HG03354 (cell line): Measurements from ENCODE around the gene SH2B3.
"Not testable (repeated sequence)": the region's sequence is repeated elsewhere in the genome, so short reads cannot be mapped to it uniquely, and the experiment has no call there.

ENCODE experiments used
- ATAC-seq: cut with Tn5 transposase; IDR thresholded peaks from one replicate; pipeline ENCODE4 v1.9.1; 2021; ENCODE audit warnings: mild to moderate bottlenecking; ENCODE audit not compliant: unreplicated experiment, poor library complexity, severe bottlenecking

The SH2B3 gene

DNA sequence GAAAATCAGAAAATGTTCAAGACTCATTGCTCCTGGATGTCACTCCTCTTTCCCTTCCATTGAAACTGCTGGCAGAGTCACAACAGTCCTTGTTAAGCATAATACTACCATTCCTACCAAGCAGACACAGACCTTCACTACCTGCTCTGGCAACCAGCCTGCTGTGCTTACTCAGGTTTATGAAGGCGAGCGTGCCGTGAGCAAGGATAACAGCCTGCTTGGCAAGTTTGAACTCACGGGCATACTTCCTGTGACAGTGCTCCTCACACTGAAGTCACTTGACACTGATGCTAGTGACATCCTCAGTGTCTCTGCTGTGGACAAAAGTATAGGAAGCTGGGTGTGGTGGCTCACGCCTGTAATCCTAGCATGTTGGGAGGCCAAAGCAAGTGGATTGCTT is 21.1 kb upstream of the SH2B3 start:
- no peak for ATAC-seq

DNA sequence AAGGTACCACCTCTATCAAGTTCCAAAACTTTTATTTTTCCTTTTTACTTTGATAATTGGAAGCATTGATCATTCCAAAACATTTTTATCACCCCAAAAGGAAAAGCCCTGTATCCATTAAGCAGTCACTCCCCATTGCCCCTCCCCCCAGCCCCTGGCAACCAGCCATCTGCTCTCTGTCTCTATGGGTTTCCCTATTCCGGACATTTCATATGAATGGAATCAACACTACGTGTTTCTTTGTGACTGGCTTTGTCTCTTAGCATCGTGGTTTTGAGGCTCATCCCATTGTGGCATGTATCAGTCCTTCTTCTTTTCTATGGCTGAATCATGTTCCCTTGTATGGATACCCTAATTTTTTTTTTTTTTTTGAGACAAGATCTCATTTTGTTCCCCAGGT is 18.8 kb upstream of the SH2B3 start:
- ATAC-seq = no peak

DNA sequence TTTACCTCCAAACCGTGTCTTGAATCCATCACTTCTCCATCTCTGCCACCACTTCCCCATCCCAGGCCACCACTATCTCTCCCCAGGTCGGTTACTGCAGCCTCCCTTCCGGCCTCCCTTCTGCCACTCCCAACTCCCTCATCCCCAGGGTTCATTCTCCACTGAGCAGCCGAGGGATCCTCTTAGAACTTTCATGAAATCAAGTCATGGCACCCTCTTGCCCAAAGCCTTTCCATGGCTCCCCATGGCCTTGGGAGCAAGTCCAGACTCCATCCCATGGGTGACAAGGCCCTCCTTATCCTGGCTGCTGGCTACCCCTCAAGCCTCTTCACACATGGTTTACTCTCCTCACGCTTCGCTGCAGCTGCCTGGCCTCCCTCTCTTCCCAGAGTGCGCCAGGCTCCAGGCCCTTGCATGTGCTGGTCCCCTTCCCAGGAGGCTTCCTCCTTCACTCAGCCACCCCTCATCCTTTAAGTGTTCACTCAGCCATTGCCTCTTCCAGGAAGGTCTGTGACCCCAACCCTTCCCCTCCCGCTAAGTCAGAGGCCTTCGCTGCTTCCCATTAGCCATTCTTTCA is 17.9 kb upstream of the SH2B3 start:
- ATAC-seq = no peak

DNA sequence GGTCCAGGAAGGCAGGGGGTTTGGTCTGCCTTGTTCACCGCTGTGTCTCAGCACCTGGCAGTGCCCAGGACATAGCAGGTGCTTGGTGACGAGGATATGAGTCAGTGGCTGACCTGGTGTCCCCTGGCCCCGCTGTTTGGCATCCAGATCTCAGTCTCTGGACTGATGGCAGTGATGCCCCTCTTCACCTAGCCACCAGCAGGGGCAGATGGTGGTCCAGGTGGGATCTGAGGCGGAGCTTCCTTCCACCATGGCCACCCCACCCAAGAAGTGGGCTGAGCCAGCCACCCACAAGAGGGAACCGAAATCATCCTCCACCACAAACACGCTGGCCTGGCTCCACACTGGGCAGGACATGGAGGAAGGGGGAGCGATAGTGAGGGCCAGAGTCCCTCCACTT is 16.1 kb upstream of the SH2B3 start:
- no peak for ATAC-seq

DNA sequence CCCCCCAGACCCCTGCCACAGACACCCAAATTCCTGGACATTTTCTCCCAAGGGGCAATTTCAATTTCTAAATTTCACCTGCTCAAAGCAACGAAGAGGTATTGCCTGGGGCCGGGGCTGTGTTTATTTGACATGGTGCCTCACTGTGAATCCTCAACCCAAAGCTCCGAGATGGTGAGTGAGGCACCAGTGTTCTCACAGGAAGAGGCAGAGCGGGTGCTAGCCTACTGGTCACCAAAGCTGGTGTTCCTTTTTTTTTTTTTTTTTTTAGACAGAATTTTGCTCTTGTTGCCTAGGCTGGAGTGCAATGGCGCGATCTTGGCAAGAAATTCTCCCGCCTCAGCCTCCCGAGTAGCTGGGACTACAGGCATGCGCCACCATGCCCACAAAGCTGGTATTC is 14.8 kb upstream of the SH2B3 start:
- ATAC-seq = no peak

DNA sequence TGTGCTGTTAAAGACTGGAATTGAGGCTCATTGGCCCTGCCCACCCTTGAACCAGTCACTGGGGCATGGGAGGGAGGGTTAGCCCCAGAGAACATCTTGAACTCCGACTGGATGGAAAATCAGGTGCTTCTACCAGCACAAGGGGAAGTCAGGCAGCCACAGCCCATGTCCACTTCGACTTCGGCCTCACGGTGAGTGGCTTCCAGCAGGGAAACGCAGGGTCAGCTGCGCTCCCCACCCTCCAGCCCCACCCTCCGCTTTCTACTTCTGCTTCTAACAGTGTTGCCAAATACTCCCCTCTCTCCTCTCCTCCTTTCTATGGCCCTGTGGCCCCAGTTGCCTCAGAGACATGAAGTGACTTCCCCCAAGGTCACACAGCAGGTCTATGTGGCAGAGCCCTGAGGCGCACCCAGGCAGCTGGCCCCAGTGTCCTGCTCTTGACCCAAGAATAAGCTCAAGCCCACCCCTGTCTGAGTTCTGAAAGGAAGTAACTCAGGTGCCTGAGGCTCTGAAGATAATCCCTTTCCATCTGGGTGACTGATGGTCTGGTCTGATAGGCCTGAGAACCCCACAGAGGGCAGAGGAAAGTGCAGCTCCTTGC is 11.9 kb upstream of the SH2B3 start:
- no peak for ATAC-seq

DNA sequence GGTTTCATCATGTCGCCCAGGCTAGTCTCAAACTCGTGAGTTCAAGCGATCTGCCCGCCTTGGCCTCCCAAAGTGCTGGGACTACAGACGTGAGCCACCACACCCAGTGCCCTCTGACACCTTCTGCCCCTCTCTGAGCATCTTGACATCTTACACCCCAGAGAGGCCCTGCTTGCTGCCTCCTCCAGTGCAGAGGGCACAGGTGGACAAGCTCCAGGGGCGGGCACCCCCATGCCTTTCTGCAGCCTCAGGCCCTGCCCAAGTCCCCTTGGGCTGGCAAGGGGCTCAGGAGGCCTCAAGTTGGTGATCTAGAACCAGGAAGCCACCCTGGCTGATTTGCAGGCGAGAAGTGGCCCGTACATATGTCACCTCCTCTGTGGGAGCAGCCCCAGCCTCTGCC is 11.2 kb upstream of the SH2B3 start:
- no peak for ATAC-seq

DNA sequence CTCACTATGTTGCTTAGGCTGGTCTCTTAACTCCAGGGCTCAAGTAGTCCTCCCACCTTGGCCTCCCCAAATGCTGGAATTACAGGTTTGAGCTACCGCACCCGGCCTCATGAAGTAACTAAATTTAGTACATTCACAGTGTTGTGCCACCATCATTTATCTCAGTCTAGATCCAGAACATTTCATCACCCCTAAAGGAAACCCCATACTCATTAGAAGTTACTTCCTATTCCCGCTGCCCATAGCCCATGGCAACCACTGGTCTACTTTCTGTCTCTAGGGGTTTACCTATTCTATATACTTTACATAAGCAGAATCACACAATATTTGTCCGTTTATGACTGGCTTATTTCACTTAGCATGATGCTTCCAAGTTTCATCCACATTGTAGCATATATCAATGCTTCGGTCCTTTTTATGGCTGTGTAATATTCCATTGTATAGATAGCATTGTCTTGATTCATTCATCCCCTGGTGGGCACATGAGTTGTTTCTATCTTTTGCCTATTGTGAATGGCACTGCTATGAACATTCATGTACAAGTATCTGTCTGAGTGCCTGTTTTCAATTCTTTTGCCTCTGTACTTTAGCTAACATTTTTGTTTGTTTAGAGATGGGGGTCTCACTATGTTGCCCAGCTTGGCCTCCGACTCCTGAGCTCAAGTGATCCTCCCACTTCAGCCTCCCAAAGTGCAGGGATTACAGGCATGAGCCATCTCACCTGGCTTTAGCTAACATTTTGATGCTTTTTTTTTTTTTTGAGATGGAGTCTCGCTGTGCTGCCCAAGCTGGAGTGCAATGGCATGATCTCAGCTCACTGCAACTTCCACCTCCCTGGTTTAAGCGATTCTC is 10.2 kb upstream of the SH2B3 start:
- ATAC-seq = no peak

DNA sequence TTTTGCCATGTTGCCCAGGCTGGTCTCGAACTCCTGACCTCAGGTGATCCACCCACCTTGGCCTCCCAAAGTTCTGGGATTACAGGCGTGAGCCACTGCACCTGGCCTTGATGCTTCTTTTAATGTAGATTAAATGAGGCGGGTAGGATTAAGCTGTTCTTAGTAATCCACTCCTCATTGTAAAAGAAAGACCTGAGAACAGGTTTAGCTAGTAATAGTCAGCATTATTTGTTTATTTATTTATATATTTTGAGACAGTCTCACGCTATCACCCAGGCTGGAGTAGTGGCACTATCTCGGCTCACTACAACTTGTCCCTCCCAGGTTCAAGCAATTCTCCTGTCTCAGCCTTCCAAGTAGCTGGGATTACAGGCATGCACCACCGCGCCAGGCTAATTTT is 9.5 kb upstream of the SH2B3 start:
- ATAC-seq = not testable (repeated sequence)

DNA sequence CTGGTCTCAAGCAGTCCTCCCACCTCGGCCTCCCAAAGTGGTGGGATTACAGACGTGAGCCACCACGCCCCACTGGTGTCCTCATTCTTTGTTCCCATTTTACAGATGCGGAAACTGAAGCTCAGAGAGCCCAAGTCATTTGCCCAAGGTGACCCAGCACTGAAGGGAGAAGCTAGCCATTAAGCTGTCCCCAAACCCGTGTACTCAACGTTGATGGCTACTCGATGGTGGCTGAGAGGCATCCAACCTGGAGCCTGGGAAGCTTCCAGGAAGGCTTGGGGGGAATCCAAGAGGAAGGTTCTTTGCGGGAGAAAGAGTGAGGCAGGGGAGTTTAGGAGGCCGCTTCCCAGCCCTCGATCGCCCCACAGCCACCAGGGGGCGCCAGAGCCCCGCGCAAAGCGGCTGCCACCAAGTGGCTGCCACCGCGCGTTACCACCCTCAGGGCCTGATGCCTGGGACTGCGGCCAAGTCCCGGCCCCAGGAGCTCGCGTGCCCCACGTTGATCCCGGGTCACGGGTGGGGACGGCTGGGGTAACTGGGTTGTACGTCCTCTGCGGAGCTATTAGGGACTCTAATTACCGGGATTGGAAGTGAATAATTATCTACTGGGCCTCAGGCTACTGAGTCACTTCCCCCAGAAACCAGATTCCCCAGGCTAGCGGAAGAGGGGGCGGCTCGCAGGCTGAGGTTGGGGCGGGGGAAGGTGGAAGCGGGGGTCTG is 8.8 kb upstream of the SH2B3 start:
- peak; percentile 67 for ATAC-seq

DNA sequence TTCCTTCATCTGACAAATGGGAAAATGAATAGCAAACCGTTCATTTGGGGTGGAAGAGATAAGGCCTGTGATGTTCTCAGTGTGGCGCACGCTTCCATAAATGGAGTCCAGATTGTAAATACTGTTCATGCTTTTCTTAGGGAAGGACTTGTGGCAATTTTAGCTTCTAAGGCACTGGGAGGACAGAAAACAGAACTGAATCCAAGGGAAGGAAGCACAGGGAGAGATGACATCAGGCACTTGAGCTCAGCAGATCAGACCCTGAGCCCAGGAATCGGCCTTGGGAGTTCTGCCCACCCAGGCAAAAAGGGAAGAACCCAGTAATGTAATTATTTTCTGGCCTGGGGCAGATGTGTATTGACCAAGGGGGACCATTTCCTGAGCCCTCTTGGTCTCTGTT is 7.2 kb upstream of the SH2B3 start:
- ATAC-seq = no peak

DNA sequence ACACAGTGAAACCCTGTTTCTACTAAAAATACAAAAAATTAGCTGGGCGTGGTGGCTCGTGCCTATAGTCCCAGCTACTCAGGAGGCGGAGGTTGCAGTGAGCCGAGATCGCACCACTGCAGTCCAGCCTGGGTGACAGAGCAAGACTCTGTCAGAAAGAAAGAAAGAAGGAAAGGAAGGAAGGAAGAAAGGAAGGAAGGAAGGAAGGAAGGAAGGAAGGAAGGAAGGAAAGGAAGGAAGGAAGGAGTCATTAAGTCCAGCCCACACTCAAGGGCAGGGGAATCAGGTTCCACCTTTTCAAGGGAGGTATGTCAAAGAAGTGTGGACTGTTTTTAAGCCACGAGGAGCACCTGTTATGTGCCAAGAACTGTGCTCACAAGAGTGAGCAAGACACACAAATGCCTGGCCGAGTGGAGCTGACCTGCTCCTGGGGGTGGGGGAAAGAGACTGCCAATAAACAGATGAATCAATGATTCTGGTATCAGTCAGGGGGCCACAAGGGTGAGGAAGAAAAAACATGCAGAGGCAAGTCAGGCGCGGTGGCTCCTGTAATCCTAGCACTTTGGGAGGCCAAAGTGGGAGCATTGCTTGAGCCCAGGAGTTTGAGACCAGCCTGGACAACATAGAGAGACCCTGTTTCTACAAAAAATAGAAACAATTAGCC is 5.8 kb upstream of the SH2B3 start:
- ATAC-seq = not testable (repeated sequence)

DNA sequence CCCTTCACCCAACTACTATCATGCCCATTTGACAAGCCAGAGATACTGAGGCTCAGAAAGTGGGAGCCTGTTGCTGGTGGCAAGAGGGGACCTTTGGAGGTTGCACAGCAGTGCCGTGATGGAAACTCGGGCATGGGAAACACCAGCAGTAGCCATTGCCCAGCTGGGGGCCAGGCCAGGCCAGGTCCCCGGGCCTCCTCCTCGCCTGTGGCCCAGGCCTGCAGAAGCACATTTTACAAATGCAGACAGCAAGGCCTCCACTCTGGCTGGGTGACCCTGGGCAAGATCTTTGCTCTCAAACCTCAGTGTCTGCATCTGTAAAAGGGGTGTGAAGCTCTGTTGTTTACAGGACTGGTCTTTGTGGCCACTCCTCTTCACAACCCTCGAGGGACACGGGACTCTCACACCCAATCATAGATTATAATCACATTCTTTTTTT is 4.5 kb upstream of the SH2B3 start:
- no peak for ATAC-seq

DNA sequence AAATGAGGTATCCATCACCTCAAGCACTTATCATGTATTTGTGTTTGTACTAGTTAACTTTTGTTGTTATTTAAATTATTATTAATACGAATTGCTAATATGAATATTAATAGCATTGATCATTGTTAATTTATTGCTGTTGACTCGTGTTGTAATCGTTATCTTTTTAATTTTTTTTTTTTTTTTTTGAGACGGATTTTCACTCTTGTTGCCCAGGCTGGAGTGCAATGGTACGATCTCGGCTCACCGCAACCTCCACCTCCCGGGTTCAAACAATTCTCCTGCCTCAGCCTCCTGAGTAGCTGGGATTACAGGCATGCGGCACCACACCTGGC is 3.3 kb upstream of the SH2B3 start:
- not testable (repeated sequence) for ATAC-seq

DNA sequence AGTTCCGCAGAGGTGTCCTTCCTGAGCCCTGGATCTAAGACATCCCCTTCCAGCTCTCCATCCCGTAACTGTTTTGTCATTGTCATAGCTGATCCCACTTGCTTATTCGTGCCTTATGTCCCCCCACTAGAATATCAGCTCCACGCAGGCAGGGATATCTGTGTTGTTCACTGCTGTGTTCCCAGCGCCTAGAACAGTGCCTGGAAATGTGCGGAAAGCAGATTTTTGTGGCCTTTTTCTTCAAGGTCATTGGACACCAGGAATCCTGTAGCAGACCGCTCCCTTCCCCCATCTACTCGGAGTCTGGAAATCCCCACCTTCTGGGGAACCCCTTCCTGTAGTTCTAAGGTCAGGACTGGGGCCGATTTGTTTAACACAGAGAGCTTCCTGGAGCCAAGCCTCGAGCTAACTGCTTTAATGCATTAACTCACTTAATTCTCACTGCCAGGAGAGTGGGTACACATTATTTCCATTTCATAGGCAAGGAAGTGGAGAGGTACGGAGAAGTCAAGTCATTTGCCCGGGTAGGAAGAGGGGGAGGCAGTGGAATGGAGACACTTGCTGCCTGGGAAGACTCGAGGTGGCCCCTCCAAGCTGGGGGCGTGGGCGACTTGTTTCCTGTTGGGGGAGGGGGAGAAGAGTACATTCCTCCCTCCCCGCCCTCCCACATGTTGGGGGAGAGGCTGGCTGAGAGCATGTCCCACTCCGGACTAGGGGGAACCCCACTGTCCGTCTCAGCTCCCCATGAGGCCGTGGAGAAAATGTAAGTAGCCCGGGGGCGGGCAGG is 1.2 kb upstream of the SH2B3 start:
- peak; percentile 12 for ATAC-seq

DNA sequence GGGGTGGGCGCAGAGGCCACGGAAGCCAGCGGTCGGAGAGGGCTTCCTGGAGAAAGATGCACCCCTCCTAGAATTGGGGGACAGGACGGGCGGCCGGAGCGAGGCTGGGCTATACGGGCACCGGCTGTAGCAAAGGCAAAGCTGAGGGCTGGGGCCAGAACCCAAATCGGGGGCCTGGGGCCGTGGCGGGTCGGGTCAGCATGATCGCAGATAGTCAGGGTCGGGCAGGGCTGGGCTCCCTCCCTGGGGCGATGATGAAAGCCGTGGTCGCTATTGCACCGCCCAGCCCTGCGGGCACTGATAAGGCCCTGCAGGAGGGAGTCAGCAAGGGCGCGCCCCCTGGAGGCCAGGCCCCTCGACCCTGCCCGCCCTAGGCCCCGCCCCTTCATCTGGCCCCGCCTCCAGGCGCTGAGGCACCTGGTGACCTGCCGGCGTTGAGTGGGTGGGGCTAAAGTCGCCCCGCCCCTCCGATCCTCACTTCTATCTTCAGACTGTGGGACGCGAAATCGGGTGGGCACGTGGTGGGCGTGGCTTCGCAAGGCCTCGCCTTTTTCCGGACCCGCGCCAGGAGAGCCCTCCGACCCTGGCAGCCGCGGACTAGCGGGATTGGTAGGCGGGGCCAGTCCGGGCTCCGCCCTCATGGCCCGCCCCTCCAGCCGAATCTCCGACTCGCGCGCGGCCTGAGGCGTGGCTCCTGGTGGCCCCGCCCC is 419 bp upstream of the SH2B3 start:
- peak; percentile 55 for ATAC-seq

DNA sequence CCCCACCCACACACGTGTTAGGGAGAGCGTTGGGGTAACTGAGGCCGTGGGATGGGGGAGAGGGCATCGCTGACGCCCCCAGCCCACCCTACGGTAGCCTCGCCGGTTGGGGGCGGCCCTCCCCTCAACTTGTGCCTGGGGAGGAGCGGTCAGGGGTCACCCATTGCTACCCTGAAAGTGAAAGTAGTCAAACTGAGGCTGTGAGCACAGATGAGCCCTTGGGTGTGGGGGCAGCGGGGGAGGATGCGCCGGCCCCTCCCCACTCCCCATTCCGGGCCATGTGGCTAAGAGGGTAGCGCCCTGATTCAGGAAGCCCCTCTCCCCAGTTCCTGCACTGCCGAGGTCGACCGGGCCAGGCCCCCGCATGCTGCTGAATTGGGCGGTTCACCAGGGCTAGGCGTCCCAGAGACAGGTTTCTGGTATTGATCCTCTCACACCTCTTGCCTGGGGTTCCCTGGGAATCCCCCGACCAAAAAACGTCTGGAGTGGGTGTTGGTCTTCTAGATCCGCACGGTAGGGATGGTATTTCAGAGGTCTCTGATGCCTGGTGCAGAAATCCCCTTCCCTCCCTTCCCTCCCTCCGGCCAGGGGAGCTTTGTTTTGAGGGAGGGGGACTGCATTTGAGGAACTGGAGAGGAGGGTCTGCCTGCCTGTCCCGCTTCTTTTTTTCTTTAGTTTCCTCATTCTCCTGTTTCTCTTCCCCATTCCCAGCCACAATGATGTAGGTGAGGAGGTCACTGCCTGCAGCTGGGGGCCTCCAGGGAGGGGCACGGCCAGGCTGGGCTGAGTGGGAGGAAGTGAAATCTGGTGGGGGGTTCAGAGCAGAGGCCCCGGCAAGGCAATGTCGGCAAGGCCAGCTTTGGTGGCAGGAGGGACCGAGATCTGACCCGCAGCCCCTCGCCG is 1.0 kb downstream of the SH2B3 start:
- ATAC-seq = no peak
